ENCODE data around the gene SORCS1.
"Not testable (repeated sequence)": the region's sequence is repeated elsewhere in the genome, so short reads cannot be mapped to it uniquely, and the experiment has no call there.

SORCS1 gene

DNA sequence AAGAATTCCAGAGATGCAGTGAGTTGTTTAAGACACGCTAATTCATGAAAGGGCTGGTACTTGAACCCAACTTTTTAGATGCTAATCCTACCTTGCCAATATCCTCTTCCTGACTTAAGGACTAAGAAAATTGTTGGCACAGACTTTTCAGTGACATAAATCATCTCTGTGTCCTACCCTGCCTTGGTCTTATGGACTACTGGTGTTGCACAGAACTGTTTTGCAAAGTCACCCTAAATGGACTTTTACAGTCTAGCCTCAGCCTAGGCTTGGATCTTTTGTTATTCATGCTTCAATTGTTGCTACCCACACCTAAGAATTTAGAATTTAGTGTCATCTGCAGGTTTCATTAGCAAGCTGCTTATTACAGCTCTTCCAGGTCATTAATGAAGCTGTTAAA lies 112.7 kb downstream of the SORCS1 start:
- DNase-seq (ENCODE audit: low read depth), result no peak

DNA sequence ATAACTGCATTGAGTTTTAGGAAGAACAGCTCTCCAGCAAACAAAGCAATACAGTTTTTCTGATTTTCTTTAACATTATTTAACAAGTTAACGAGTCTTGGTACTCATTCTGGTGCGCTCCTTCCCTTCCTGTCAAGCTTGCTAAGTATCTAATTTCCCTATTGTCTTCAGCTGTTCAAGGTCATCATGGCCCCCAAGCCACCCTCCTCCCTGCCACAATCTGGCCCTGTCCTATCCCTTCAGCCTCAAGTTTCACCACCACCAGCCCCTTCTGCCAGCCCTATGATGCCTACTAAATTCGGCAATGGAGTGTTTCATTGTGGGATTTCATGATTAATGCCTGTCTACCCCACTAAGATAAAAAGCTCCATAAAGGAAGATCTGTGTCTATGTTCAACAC lies 121.0 kb downstream of the SORCS1 start:
- DNase-seq (ENCODE audit: low read depth), result no peak

DNA sequence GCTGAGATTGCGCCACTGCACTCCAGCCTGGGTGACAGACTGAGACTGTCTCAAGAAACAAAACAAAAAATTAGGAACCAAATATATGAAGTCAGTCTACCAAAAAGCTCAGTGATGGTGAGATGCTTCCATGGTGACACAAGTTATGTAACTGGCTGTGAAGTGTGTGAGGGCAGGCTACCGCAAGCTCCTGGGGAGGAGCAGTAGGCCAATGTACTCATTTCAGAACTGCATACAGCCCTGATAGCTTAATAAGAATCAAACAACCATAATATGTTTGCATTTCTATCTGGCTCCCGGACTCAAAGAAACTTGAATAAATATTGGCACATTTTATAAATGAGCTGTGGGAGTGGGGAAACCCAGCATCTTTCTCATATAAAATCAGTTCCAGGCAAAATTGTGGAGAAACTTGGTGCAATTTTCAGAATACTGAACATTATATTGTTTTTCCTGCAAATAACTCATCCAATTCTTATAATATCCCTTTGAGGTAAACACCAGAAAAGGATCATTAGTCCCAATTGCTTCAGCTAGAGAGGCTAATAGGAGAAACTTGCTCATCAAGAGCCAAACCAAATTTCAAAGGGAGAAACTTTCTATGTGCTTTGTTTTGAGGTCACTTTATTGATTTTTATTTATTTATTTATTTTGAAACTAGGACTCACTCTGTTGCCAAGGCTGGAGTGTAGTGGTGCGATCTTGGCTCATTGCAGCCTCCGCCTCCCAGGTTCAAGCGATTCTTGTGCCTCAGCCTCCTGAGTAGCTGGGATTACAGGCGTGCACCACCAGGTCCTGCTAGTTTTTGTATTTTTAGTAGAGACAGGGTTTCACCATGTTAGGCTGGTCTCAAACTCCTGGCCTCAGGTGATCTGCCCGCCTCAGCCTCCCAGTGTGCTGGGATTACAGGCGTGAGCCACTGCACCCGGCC lies 127.0 kb downstream of the SORCS1 start:
- no peak for DNase-seq (ENCODE audit: low read depth)

DNA sequence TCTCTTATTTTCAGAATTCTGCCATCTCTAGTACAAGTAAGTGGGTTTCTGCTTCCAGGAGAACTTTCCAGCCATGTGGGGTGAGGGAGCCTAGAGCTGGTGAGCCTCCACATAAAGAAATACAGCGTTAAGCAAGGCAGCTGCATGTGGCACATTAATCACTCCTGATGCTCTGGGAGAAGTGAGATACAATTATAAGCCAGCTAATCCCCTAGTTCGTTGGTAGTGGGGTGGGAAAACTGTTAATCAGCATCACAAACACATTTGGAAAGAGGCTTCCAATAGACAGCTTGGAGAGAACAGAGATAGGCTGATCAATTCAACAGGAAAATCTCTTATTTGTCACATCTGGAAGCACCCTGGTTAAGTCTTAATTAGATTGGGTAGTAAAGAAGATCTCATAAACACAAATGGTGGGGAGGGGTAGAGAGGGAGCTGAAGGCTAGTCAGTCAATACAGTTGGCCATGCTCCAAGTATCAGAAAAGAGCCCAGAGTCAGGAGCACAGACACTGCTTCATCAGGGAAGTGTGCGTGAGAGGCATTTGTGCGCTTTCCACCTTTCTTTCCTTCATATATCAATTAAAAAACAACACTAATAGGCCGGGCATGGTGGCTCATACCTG lies 130.6 kb downstream of the SORCS1 start:
- no peak for DNase-seq (ENCODE audit: low read depth)

DNA sequence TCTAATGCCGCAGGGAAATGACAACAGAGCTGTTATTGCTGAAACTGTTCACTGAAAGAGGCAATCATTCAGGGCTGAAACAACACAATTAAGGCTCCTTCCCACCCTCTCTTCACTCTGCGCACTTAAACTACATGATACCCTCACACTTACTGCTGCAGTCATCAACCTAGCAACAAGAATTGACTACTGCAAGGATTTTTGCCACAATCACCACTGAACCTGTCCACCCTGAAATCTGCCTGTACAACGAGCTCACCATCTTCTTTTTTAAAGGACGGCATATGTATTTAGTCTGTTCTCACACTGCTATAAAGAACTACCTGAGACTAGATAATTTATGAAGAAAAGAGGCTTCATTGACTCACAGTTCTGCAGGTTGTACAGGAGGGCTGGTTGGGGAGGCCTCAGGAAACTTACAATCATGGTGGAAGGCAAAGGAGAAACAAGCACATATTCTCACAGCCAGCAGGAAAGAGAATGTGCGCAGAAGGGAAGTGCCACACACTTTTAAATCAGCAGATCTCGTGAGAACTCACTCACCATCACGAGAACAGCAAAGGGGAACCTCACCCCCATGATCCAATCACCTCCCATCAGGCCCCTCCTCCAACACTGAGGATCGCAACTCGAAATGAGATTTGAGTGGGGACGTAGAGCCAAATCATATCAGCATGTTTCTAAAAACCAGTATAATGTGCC lies 131.7 kb downstream of the SORCS1 start:
- DNase-seq (ENCODE audit: low read depth), result no peak

DNA sequence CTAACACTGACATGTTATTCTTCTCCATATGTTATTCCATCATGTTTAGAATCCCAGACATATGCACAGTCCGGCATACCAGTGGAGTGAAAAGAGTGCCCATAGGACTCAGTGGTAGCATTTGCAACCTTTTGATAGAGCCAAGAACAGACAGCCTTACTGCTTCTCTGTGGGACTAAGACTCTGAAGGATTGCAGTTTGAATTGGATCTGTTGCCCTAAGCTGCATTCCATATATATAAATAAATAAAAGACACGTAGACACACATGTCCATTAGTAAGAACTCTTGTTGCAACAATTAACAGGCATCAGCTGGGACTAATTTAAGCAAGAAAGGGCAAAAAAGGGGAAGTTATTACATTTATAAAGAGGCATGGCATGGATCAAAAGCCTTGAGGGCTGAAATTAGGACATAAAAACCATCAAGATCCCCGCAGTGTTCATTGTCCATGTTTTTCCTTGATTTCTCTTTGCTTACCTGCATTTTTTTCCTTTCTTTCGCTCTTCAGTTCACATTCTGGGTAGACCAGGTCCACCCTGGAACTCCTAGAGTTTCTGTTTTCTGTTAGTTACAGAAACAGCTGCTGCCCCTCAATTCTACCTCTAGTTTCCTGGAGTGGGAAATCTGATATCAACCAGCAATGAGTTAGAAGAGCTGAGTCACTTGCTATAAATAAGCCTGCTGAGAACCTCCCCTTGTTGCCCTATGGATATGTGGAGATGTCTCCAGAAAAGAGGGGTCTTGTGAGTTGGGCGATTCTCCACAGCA lies 132.4 kb downstream of the SORCS1 start:
- DNase-seq (ENCODE audit: low read depth), result no peak

DNA sequence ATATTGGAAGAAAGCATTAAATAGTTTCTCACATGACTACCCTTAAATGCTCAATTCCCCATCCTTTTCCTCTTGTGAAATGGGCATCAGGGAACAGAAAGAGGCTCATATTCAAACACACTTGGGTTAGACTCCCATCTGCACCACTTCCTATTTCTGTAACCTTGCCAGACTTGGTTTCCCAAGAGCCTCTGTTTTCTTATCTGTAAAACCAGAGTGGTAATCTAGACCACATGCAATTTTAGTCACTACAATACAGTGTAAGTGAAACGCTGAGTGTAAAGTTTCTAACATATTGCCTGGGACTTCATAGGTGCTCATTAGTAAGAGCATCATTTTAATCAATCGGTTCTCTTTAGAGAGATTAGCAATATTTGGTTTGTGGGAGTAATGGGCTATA lies 136.3 kb downstream of the SORCS1 start:
- no peak for DNase-seq (ENCODE audit: low read depth)

DNA sequence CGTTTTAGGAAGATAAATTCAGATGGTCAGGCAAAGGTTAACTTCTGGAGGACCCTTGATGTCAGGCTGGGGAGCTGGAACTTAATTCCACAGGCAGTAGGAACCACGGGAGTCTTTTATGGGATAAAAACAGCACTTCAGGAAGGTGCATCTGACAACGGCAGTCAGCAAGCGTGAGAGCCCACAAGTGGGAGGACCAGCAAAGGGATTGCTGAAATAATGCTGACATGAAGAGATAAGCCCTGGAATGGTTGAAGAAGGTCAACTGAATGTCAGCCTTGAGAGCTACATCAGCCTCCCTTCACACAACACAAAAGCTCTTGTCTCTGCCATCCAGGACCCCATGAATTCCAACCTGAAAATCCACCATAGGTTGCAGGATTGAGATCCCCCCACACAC lies 138.8 kb downstream of the SORCS1 start:
- DNase-seq (ENCODE audit: low read depth), result no peak

DNA sequence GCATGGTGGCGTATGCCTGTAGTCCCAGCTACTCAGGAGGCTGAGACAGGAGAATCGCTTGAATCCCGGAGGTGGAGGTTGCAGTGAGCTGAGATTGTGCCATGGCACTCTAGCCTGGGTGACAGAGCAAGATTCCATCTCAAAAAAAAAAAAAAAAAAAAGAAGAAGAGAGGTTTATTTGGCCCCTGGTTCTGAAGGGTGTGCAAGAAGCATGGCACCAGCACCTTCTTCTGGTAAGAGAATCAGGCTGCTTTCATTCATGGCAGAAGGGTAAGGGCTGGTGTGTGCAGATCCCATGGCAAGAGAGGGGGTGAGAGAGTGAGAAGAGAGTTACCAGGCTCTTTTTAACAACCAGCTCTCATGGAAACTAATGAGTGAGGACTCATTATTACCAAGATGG lies 140.5 kb downstream of the SORCS1 start:
- DNase-seq (ENCODE audit: low read depth), result not testable (repeated sequence)

DNA sequence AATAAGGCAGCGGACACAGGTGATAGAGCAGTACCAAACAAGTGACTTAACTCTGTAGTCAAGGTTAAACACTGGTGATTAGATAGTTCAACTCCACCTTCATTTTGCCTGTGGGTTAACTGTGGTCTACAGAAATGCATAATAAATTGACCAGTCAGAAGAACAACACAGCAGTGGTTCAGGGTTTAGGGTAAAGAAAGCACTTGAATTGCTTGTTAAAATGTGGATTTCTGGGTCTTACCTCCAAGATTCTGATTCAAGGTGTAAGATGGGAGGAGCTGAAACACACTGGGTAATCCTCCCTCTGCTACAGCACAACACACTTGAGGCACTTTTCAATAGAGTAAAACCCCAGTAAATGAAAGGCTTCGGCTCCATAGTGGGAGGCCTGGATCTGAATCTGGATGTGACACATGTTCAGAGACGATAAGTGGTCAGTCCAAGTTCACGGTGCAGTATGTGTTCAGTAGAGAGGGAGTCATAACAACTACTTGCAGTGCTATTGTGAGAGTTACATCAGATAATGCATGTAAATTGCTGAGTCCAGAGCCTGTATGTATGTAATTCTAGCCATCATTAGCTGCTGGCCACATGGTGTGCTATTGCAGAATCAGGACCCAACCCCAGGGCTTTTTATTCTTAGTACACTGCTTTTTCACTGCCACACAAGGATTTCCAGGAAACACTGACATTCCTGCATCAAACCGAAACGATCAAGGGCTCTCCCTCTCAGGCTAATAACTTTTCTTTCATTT lies 141.7 kb downstream of the SORCS1 start:
- no peak for DNase-seq (ENCODE audit: low read depth)

DNA sequence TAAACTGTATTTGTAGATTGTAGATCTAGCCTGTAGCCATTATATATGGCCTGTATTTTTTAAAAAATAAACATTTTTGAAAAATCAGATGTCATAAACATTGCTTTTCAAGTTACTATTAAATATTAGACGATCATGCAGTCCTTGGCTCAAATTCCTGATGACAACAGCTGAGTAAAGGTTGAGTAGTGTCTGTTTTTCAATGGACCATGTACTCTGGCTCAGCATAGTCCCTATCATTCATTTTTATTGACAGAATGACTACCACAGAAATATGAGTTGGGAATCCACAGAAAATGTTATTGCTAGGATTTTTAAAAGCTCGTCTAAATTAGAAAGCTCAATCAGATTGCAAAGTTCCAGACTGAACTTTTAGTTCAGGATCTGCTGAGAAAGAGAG lies 145.4 kb downstream of the SORCS1 start:
- no peak for DNase-seq (ENCODE audit: low read depth)

DNA sequence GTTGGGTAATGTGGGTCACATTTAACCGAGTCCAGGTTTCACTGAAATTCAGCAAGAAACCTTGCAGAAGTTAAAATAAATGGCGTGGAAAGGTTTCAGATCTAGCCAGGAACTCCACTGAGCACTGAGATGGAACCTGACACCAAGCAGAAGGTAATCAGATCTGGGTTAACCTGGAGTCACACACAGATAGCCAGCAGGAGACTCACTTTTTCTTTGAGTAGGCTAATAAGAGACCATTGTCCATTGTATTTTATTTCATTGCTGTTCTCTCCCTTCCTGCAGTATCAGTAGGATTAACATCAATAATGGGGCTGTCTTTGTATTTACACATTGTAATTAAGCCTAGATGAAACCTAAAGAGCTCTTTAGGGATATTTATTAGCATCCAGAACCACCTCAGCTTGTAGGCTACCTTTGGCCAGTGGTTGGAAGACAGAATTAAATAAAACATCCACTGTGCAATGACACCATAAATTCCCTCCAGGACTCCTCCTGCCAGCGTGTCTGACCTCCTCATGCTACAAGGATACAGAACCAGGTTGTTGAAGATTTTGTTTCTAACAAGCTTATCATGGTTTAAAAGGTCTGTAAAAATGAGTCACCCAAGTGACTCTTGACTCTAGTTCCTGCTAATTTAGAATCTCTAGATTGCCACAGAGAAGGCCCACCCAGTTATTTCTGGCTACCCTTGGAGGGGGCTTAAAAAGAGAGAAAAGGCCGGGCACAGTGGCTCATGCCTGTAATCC lies 151.1 kb downstream of the SORCS1 start:
- DNase-seq (ENCODE audit: low read depth), result no peak

DNA sequence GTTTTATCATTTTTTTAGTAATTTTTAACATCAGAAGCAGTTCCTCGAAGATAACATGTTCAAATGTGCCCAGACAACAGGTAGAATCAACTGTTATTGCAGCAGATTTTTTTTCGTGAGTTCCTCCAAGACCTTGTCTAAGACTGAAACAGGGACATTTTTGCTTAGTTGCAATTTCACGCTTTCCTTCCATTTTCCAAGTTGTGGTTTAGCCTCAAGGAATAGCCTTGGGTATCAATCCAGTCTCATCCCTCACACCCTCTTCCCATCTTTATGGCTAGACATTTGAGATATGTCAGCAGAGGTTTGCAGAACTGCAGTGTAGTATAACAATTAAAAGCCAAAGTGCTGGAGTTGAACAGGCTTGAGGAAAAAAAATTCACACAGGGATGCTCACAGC lies 152.5 kb downstream of the SORCS1 start:
- no peak for DNase-seq (ENCODE audit: low read depth)

DNA sequence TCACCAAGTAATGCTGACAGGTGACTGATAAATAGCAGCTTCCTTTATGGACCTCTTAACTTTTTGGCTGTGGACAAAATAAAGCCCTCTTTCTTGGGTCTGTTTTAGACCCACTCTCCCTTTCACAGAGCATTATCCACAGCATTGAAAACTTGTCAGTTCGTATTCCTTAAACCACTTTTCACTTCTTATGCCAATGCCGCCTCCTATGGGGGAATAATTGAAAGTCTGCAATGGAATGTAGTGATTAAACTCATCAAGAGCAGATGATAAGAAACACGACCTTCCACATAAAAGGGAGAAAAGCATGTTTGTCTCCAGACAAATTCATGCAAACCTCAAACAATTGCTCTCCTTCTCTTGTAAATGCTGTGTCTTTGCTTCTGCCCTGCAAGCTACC lies 153.4 kb downstream of the SORCS1 start:
- no peak for DNase-seq (ENCODE audit: low read depth)

DNA sequence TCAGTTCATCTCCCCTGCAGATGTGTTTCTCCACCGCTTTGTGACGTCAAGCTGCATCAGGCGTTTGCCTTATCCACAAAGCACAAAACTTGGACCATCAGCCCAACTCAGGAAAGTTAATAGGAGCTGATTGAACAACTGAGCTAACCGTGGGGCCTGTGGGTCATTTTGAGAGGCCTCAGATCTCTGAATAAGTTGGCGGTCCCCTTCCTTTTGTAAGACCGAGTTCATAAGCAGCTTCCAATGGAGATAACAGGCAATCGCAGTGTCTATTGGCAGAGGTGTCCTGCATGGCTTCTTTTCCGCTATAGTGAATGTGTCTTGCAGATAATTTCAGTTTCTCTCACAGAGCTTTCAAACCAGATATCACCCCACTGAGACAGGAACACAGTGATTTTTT lies 154.0 kb downstream of the SORCS1 start:
- no peak for DNase-seq (ENCODE audit: low read depth)

DNA sequence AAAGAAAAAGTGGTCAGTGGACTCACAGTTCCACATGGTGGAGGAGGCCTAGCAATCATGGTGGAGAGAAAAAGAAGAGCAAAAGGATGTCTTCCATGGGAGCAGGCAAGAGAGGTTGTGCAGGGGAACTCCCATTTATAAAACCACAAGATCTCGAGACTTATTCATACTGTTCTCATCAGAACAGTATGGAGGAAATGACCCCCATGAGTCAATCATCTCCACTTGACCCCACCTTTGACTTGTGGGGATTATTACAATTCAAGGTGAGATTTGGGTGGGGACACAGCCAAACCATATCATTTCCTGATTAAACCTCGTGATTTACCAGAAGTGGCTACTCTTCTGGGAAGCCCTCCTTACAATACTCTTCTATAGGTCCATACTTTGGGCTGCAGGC lies 160.1 kb downstream of the SORCS1 start:
- DNase-seq (ENCODE audit: low read depth), result no peak

DNA sequence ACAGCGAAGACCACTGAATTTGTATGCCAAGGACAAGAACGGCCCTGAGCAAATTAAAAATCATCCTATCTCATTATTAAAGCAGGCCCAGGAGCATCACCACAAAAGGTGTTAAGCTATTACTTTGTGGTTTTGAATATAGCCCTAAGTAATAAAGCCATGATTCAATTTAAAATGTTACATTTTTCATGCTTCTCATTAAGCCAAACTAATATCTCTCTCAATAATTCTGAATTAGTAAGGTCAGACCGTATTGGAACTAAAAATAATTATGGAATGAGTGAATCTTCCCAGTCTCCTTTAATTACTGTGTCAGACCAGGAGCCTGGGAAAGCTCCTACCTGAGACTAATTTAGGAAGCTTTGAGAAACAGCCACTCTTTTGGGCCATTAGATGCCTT lies 162.4 kb downstream of the SORCS1 start:
- DNase-seq (ENCODE audit: low read depth), result no peak

DNA sequence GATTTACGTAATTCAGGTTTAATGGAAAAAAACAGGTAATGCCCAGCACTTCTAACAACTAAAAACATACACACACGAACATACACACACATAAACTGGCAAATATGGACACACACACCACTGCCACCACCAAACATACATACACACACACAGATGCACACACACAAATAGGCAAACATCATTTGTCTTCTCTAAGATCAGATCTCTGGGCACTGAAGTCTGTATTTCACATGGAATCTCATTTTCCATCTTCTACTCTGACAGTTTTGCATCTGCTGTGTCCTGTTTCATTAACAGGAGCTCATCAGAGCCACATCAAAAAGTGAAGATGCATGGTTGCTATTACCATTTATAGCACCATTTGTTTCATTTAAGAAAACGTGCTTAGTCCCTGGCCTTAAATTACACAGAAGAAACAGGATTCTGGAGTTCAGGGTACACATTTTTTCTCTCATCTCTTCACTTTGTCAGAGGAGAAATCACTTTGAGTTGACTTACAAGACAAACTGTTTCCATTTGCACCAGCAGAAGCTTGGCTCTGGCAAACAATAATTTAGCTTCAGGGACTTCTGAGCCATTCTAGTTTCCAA lies 165.3 kb downstream of the SORCS1 start:
- no peak for DNase-seq (ENCODE audit: low read depth)

DNA sequence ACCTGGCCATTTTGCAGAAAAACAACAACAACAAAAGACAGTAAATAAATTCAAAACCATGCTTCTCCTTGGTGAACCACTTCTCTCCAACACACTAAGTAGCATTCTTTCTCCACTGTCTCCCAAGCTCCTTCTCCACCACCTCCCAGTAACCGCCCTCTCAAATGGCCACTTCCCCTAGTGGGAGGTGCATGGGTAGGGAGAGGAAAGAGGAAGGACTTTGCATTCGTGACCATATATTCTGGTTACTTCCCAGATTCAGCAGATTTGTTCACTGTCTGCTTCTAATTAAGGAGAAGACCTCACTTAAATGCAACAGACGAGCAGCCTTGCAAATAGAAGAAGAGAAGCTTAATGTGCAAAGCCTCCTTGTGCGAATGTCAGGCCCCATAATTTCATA lies 166.8 kb downstream of the SORCS1 start:
- DNase-seq (ENCODE audit: low read depth), result no peak

DNA sequence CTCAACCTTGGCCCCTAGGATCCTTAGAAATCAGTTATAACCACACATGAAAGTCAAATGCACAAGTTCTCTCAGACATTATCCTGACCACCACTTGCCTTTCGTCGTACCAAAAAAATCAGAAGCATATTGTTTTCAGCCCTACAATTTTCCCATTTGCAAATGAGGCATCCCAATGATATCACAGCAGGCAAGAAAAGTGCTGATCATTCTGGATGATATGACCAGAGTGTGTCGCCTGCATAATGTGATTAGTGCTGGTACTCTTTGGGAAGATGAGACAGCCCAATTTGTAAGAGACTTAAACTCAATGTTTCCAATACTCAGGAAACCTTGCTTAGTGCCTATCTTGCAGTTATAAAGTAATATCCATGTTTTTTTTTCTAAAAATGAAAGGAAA lies 168.0 kb downstream of the SORCS1 start:
- DNase-seq (ENCODE audit: low read depth), result no peak
